SK-N-SH treated with all-trans-retinoic acid at 6 μM for 48 hours (cell line): ENCODE measurements around the gene PTPRJ.

ENCODE experiments used
- ATAC-seq: fragments of 200-7000 bp; cut with Tn5 transposase; 3 replicates; pipeline ENCODE4 v1.9.1; 2020; ENCODE audit warnings: mild to moderate bottlenecking, moderate library complexity
- ARNTL ChIP-seq: fragments of 450-650 bp; formaldehyde crosslinking; IDR thresholded peaks from 2 replicates; pipeline ENCODE4 v1.5.0; 2020; ENCODE audit warnings: low read depth, mild to moderate bottlenecking, moderate library complexity, borderline replicate concordance
- BACH2 ChIP-seq: fragments of 250-450 bp; sonication (Bioruptor Pico); IDR thresholded peaks from 2 replicates; pipeline ENCODE4 v1.9.0; 2021; ENCODE audit warnings: mild to moderate bottlenecking, borderline replicate concordance
- CSDC2 ChIP-seq: fragments of 250-450 bp; sonication (Bioruptor Pico); IDR thresholded peaks from 2 replicates; pipeline ENCODE4 v1.5.0; 2020; ENCODE audit warnings: mild to moderate bottlenecking, moderate library complexity
- ESRRG ChIP-seq: fragments of 250-450 bp; sonication (Bioruptor Pico); IDR thresholded peaks from 2 replicates; pipeline ENCODE4 v1.6.1; 2021; ENCODE audit warnings: mild to moderate bottlenecking
- GLIS3 ChIP-seq: fragments of 250-450 bp; sonication (Bioruptor Pico); IDR thresholded peaks from 2 replicates; pipeline ENCODE4 v1.5.0; 2020; ENCODE audit warnings: mild to moderate bottlenecking, moderate library complexity
- OSR1 ChIP-seq: fragments of 250-450 bp; sonication (Bioruptor Pico); IDR thresholded peaks from 2 replicates; pipeline ENCODE4 v1.8.0; 2022; ENCODE audit warnings: moderate library complexity, mild to moderate bottlenecking, inconsistent platforms
- PPARA ChIP-seq: fragments of 250-450 bp; sonication (Bioruptor Pico); IDR thresholded peaks from 2 replicates; pipeline ENCODE4 v1.5.0; 2020; ENCODE audit warnings: mild to moderate bottlenecking, borderline replicate concordance
- SNAI2 ChIP-seq: fragments of 250-450 bp; sonication (Bioruptor Pico); IDR thresholded peaks from 2 replicates; pipeline ENCODE4 v1.5.0; 2020; ENCODE audit warnings: mild to moderate bottlenecking, moderate library complexity
- TCF4 ChIP-seq: fragments of 250-450 bp; sonication (Bioruptor Pico); IDR thresholded peaks from 2 replicates; pipeline ENCODE4 v1.8.0; 2021; ENCODE audit warnings: mild to moderate bottlenecking, moderate library complexity, borderline replicate concordance
- TOX ChIP-seq: fragments of 250-450 bp; sonication (Bioruptor Pico); IDR thresholded peaks from 2 replicates; pipeline ENCODE4 v1.8.0; 2021; ENCODE audit warnings: mild to moderate bottlenecking, moderate library complexity, borderline replicate concordance
- ZC3H10 ChIP-seq: fragments of 250-450 bp; sonication (Bioruptor Pico); IDR thresholded peaks from 2 replicates; pipeline ENCODE4 v1.5.1; 2021; ENCODE audit warnings: mild to moderate bottlenecking, moderate library complexity
- ZFP3 ChIP-seq: fragments of 250-450 bp; sonication (Bioruptor Pico); IDR thresholded peaks from 2 replicates; pipeline ENCODE4 v1.5.0; 2020; ENCODE audit warnings: mild to moderate bottlenecking, moderate library complexity
- ZFP30 ChIP-seq: fragments of 450-650 bp; formaldehyde crosslinking; IDR thresholded peaks from 2 replicates; pipeline ENCODE4 v1.5.0; 2022; ENCODE audit warnings: mild to moderate bottlenecking, moderate library complexity
- ZNF565 ChIP-seq: fragments of 450-650 bp; formaldehyde crosslinking; conservative IDR thresholded peaks from 2 replicates; pipeline ENCODE4 v1.5.0; 2020; ENCODE audit warnings: low read depth, mild to moderate bottlenecking, moderate library complexity
- ZNF70 ChIP-seq: fragments of 450-650 bp; formaldehyde crosslinking; IDR thresholded peaks from 2 replicates; pipeline ENCODE4 v1.5.0; 2020; ENCODE audit warnings: mild to moderate bottlenecking, moderate library complexity
- ZNF8 ChIP-seq: fragments of 450-650 bp; formaldehyde crosslinking; IDR thresholded peaks from 2 replicates; pipeline ENCODE4 v1.5.0; 2020; ENCODE audit warnings: mild to moderate bottlenecking, moderate library complexity
- TF ChIP-seq, protein P1 (sequence below): fragments of 250-450 bp; sonication (Bioruptor Pico); IDR thresholded peaks from 2 replicates; pipeline ENCODE4 v1.5.1; 2020; ENCODE audit warnings: low read depth, mild to moderate bottlenecking, moderate library complexity
- TF ChIP-seq, protein P2 (sequence below): fragments of 250-450 bp; sonication (Bioruptor Pico); IDR thresholded peaks from 2 replicates; pipeline ENCODE4 v1.5.1; 2021; ENCODE audit warnings: mild to moderate bottlenecking, moderate library complexity
- TF ChIP-seq, protein P3 (sequence below): fragments of 250-450 bp; sonication (Bioruptor Pico); IDR thresholded peaks from 2 replicates; pipeline ENCODE4 v1.8.0; 2021; ENCODE audit warnings: low read depth, mild to moderate bottlenecking, moderate library complexity, borderline replicate concordance
- TF ChIP-seq, protein P4 (sequence below): fragments of 250-450 bp; sonication (Bioruptor Pico); IDR thresholded peaks from 2 replicates; pipeline ENCODE4 v1.8.0; 2020; ENCODE audit warnings: mild to moderate bottlenecking, moderate library complexity, borderline replicate concordance

The PTPRJ gene

DNA sequence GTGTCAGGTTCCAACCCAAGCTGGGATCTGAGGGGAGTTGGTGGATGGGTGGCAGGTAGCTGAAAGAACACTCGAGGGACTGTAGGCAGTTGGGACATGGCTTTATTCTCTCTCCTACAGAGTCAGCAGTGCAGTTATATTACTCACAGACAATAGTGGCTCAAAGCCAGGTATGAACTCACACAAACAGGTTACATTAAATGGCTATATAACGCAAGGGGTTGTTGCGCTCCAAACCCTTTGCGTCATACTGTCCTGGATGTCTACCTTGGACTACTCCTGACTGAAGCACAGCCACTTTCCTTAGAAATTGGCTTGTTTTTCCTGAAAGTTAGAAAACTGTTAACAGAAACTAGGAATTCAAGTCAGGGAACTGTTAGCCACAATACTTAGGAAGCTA, 169.9 kb downstream of the PTPRJ start (continued):
- TF ChIP-seq BACH2: no peak
- no peak for TF ChIP-seq TOX
- no peak for TF ChIP-seq OSR1 (CRISPR knock-in tag)
- TF ChIP-seq SNAI2 (CRISPR knock-in tag): no peak

DNA sequence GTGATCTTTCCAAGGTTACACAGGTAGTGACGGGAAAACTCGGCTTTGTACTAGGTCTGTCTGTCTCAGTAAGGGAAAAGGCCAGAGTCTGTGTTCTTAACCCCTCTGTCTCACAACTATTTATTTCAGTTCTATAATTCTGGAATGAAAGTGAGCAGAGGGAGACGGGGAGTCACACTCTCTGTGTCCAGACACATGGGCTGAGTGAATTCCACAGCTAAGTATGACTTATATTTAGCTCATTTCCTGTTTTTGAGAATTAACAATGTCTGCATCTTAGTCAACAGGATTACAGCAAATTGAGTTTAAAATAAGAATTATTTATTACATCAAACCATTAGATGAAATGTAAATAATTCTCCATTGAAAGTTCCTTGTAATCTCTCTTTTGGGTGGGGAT, 173.8 kb downstream of the PTPRJ start:
- ATAC-seq: no peak
- no peak for TF ChIP-seq BACH2
- no peak for TF ChIP-seq CSDC2 (CRISPR knock-in tag)
- TF ChIP-seq, protein P1, sequence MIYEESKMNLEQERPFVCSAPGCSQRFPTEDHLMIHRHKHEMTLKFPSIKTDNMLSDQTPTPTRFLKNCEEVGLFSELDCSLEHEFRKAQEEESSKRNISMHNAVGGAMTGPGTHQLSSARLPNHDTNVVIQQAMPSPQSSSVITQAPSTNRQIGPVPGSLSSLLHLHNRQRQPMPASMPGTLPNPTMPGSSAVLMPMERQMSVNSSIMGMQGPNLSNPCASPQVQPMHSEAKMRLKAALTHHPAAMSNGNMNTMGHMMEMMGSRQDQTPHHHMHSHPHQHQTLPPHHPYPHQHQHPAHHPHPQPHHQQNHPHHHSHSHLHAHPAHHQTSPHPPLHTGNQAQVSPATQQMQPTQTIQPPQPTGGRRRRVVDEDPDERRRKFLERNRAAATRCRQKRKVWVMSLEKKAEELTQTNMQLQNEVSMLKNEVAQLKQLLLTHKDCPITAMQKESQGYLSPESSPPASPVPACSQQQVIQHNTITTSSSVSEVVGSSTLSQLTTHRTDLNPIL: no peak
- TF ChIP-seq ZC3H10 (CRISPR knock-in tag): no peak

DNA sequence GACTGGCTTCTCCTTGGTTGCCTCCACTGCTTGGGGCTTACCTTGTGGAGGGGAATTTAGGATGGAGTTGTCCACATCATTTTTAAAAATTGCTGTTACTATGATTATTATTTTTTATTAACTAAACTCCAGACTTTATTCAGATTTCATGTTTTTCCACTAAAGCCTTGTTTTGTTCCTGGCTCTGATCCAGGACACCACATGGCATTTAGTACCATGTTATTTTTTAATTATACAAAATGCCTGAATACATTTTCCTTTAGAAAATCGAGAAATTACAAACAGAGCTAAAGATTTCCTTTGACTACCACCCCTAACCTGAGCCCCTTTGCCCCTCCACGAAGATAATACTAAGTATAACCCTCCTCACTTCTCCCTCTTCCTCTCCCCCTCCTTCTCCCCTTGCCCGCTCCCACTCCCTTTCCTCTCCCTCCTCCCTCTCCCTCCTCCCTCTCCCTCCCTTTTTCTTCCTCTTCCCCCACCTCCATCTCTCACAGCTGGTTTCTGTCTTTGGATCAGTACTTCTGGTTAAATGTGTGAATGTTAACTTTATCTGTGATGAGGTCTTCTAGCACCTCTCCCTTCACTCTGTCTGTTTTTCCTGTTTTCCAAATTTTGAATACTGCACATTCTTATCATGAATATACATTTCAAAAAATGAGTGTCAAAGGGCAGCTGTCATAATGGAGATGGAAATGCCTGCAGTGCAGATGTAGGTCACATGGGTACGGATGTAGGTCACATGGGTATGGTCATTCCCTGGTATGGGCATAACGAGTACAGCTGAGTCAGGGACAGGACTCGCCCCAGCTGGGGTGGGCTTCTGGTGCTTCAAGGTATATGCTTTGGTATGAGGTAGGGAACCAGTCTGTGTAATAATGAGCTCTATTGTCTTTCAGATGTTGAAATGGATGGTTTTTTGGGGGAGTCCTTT, 181.9 kb downstream of the PTPRJ start:
- TF ChIP-seq ZNF565 (no peak), ZC3H10 (CRISPR knock-in tag) (no peak), ZFP30 (CRISPR knock-in tag) (no peak), ZFP3 (CRISPR knock-in tag) (no peak)
- TF ChIP-seq, protein P2, sequence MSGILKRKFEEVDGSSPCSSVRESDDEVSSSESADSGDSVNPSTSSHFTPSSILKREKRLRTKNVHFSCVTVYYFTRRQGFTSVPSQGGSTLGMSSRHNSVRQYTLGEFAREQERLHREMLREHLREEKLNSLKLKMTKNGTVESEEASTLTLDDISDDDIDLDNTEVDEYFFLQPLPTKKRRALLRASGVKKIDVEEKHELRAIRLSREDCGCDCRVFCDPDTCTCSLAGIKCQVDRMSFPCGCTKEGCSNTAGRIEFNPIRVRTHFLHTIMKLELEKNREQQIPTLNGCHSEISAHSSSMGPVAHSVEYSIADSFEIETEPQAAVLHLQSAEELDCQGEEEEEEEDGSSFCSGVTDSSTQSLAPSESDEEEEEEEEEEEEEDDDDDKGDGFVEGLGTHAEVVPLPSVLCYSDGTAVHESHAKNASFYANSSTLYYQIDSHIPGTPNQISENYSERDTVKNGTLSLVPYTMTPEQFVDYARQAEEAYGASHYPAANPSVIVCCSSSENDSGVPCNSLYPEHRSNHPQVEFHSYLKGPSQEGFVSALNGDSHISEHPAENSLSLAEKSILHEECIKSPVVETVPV: no peak
- TF ChIP-seq, protein P3, sequence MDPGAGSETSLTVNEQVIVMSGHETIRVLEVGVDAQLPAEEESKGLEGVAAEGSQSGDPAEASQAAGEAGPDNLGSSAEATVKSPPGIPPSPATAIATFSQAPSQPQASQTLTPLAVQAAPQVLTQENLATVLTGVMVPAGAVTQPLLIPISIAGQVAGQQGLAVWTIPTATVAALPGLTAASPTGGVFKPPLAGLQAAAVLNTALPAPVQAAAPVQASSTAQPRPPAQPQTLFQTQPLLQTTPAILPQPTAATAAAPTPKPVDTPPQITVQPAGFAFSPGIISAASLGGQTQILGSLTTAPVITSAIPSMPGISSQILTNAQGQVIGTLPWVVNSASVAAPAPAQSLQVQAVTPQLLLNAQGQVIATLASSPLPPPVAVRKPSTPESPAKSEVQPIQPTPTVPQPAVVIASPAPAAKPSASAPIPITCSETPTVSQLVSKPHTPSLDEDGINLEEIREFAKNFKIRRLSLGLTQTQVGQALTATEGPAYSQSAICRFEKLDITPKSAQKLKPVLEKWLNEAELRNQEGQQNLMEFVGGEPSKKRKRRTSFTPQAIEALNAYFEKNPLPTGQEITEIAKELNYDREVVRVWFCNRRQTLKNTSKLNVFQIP (CRISPR knock-in tag): no peak
- ATAC-seq: no peak

DNA sequence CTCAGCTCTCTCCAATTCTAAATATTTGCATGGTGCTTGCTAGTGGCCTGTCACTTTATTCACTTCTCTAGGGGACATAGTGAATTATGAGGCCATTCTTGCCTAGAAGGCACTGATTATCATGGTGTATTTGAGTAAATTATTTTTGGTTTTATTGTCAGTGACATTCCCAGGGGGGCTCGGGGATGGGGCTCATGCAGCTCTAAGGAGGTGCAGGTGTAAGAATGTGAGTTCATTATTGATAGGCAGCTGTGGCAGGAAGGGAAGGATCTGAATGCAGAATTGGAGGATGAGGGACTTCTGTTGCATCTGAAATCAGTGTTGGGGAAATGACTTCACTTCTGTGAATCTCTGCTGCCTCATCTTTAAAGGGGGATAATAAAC, 182.5 kb downstream of the PTPRJ start:
- no peak for TF ChIP-seq ARNTL
- TF ChIP-seq SNAI2 (CRISPR knock-in tag): no peak
- no peak for TF ChIP-seq TCF4 (CRISPR knock-in tag)
- no peak for TF ChIP-seq ZNF70 (CRISPR knock-in tag)
- TF ChIP-seq CSDC2 (CRISPR knock-in tag): no peak
- no peak for TF ChIP-seq PPARA
- no peak for TF ChIP-seq OSR1 (CRISPR knock-in tag)
- TF ChIP-seq TOX: no peak
- no peak for TF ChIP-seq ZFP3 (CRISPR knock-in tag)
- ATAC-seq: no peak

DNA sequence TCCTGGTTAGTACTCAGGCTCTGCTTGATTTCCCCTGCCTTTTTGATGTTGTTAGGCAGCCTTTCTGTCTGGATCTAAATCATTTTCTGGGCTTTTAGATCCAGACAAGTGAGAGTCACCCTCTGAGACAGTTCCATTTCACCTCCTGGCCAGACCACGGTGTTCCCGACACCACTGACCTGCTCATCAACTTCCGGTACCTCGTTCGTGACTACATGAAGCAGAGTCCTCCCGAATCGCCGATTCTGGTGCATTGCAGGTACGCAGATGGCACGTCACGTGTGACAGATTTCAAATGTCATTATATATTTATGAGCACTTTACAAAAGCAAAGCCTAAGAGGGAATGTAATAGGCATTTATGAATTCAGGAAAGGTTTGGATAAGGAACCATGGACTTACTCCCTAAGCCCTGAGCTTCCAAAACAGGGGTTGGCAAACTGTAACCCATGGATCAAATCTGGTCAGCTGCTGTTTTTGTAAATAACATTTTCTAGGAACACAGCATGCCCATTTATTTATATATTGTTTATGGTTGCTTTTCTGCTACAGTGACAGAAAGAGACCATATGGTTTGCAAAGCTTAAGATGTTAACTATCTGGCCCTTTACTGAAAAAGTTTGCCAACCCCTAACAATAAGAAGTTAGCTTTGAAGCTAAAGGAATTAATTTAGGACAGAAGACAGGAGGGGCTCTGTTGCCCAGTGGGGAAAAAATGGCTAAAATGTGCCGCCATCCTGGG, 183.2 kb downstream of the PTPRJ start:
- ATAC-seq: no peak
- TF ChIP-seq BACH2 (no peak), ARNTL (no peak), ZNF70 (CRISPR knock-in tag) (no peak), ESRRG (CRISPR knock-in tag) (no peak), SNAI2 (CRISPR knock-in tag) (no peak), CSDC2 (CRISPR knock-in tag) (no peak), TOX (no peak), GLIS3 (CRISPR knock-in tag) (no peak), ZNF565 (no peak), ZNF8 (no peak)
- TF ChIP-seq, protein P3 (CRISPR knock-in tag): no peak
- TF ChIP-seq, protein P1: no peak
- TF ChIP-seq, protein P4, sequence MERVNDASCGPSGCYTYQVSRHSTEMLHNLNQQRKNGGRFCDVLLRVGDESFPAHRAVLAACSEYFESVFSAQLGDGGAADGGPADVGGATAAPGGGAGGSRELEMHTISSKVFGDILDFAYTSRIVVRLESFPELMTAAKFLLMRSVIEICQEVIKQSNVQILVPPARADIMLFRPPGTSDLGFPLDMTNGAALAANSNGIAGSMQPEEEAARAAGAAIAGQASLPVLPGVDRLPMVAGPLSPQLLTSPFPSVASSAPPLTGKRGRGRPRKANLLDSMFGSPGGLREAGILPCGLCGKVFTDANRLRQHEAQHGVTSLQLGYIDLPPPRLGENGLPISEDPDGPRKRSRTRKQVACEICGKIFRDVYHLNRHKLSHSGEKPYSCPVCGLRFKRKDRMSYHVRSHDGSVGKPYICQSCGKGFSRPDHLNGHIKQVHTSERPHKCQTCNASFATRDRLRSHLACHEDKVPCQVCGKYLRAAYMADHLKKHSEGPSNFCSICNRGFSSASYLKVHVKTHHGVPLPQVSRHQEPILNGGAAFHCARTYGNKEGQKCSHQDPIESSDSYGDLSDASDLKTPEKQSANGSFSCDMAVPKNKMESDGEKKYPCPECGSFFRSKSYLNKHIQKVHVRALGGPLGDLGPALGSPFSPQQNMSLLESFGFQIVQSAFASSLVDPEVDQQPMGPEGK (CRISPR knock-in tag): no peak
- TF ChIP-seq, protein P2: no peak
